Activated CD4-positive, alpha-beta T cell treated with anti-CD3 and anti-CD28 coated beads for 36 hours (primary cell): Measurements from ENCODE around the gene RBMS1. TPM values are rescaled to one million over a fixed set of nuclear protein-coding genes. Genes with fewer than 3 reads are reported as not detected.

Experiments used
- ATAC-seq: fragments of 200-7000 bp; cut with Tn5 transposase; one replicate; pipeline ENCODE4 v1.10.0; 2021; ENCODE audit warnings: mild to moderate bottlenecking, moderate library complexity
- CTCF ChIA-PET: fragments of 350-600 bp; sonication (Branson Sonifier 250); formaldehyde crosslinking; loops from one replicate; lab custom pipeline; 2021; ENCODE audit warnings: antibody characterized with exemption; lab: Charles Lee
- POLR2A ChIA-PET: fragments of 350-600 bp; sonication (Branson Sonifier 250); formaldehyde crosslinking; loops from one replicate; lab custom pipeline; 2021; ENCODE audit warnings: antibody characterized with exemption, inconsistent platforms; lab: Charles Lee
- DNase-seq: peaks from one replicate; pipeline ENCODE4 v3.0.0-alpha.2; 2020
- H3K27ac Mint-ChIP-seq: one replicate; pipeline ENCODE4 v1.8.0; 2021; ENCODE audit warnings: mixed read lengths
- H3K27me3 Mint-ChIP-seq: one replicate; pipeline ENCODE4 v1.8.0; 2021; ENCODE audit warnings: mixed read lengths
- H3K36me3 Mint-ChIP-seq: one replicate; pipeline ENCODE4 v1.8.0; 2021; ENCODE audit warnings: low read depth, mixed read lengths
- H3K4me1 Mint-ChIP-seq: one replicate; pipeline ENCODE4 v1.8.0; 2021; ENCODE audit warnings: mixed read lengths
- H3K4me3 Mint-ChIP-seq: one replicate; pipeline ENCODE4 v1.8.0; 2021; ENCODE audit warnings: mild to moderate bottlenecking, moderate library complexity, mixed read lengths
- H3K9me3 Mint-ChIP-seq: one replicate; pipeline ENCODE4 v1.8.0; 2021; ENCODE audit warnings: low read depth, mixed read lengths
- intact Hi-C, 2 experiments: fragments of 100-400 bp; cut with DNase I in 1 of 2; cut with micrococcal nuclease in 1 of 2; formaldehyde crosslinking; loops; one replicate each; pipeline versions ENCODE4 v1.14.2 to v1.15.1; 2022 to 2024; cut with DNase I, micrococcal nuclease
- total RNA-seq, 2 experiments: library from RNA; stranded (reverse); gene quantifications; one replicate each; pipeline ENCODE4 v1.2.3, GENCODE V29; 2021

The RBMS1 gene
- total RNA-seq, 2 experiments from 2014 or later: 39.3 to 47.7 TPM

- ATAC-seq (no peak), DNase-seq (no peak)
- no peak overlapping the region for H3K27ac Mint-ChIP-seq
- intact Hi-C loops: loop anchor here (2.0 kb wide), 3 partner anchors 41 to 259 kb away; no protein-coding TSS in a partner anchor
- ChIA-PET CTCF (interaction anchor here (0.6 to 1.6 kb wide), 4 partner anchors 16 to 1755 kb away, joined by 3 read pairs; no protein-coding TSS in a partner anchor), POLR2A (no interaction called here)
- H3K4me3 Mint-ChIP-seq: no peak overlapping the region
- H3K9me3 Mint-ChIP-seq: no peaks in the 10 kb centered on the region
- H3K4me1 Mint-ChIP-seq: peaks cover 41% of the 10 kb centered on the region
- no peaks in the 10 kb centered on the region for H3K36me3 Mint-ChIP-seq
- H3K27me3 Mint-ChIP-seq: peaks cover 14% of the 10 kb centered on the region
Measured at GRCh38 chr2:160225722-160226121, 267.9 kb downstream of the RBMS1 start.

- Mint-ChIP-seq H3K27ac (peak overlapping the region; percentile 18), H3K27me3 (peaks cover 14% of the 10 kb centered on the region), H3K36me3 (no peaks in the 10 kb centered on the region), H3K4me3 (no peak overlapping the region), H3K9me3 (no peaks in the 10 kb centered on the region), H3K4me1 (peaks cover 53% of the 10 kb centered on the region)
- DNase-seq: no peak
- POLR2A ChIA-PET: no interaction called here
- ATAC-seq: peak; percentile 8
- CTCF ChIA-PET: interaction anchor here (0.8 to 1.9 kb wide), 7 partner anchors 16 to 797 kb away, joined by 3 to 4 read pairs (median 3); no protein-coding TSS in a partner anchor
- intact Hi-C loops: loop anchor here (1.0 to 5.0 kb wide), 12 partner anchors 42 to 937 kb away; partner anchors contain the start of gene WDSUB1 (in 1 of the 2)
Measured at GRCh38 chr2:160224507-160224906, 269.1 kb downstream of the RBMS1 start.

GRCh38 chr2:160224060-160224459, 269.5 kb downstream of the RBMS1 start:
- H3K4me3 Mint-ChIP-seq: no peak overlapping the region
- peaks cover 56% of the 10 kb centered on the region for H3K4me1 Mint-ChIP-seq
- H3K9me3 Mint-ChIP-seq: no peaks in the 10 kb centered on the region
- DNase-seq (peak; percentile 56), ATAC-seq (peak; percentile 78)
- peak overlapping the region; percentile 75 for H3K27ac Mint-ChIP-seq
- peaks cover 14% of the 10 kb centered on the region for H3K27me3 Mint-ChIP-seq
- CTCF ChIA-PET: interaction anchor here (0.8 to 1.9 kb wide), 6 partner anchors 15 to 798 kb away, joined by 3 to 4 read pairs (median 3); no protein-coding TSS in a partner anchor
- POLR2A ChIA-PET: no interaction called here
- intact Hi-C loops: loop anchor here (1.0 to 5.0 kb wide), 12 partner anchors 42 to 937 kb away; partner anchors contain the start of gene WDSUB1 (in 1 of the 2)
- no peaks in the 10 kb centered on the region for H3K36me3 Mint-ChIP-seq

GRCh38 chr2:160223560-160223959, 270.0 kb downstream of the RBMS1 start:
- DNase-seq (no peak), ATAC-seq (no peak)
- Mint-ChIP-seq H3K36me3 (no peaks in the 10 kb centered on the region), H3K9me3 (no peaks in the 10 kb centered on the region), H3K27ac (peak overlapping the region; percentile 75), H3K4me1 (peaks cover 56% of the 10 kb centered on the region), H3K4me3 (no peak overlapping the region), H3K27me3 (peaks cover 14% of the 10 kb centered on the region)
- ChIA-PET CTCF (interaction anchor here (1.5 to 1.9 kb wide), 2 partner anchors 113 to 206 kb away, joined by 4 read pairs; no protein-coding TSS in a partner anchor), POLR2A (no interaction called here)
- intact Hi-C loops: loop anchor here (5.0 kb wide), 5 partner anchors 74 to 936 kb away; partner anchors contain the start of gene WDSUB1 (in 1 of the 2)

- Mint-ChIP-seq H3K4me3 (no peak overlapping the region), H3K9me3 (no peaks in the 10 kb centered on the region), H3K4me1 (peaks cover 56% of the 10 kb centered on the region), H3K36me3 (no peaks in the 10 kb centered on the region), H3K27ac (no peak overlapping the region), H3K27me3 (peaks cover 14% of the 10 kb centered on the region)
- ATAC-seq (no peak), DNase-seq (peak; percentile 9)
- intact Hi-C loops: loop anchor here (5.0 kb wide), 5 partner anchors 75 to 935 kb away; partner anchors contain the start of gene WDSUB1 (in 1 of the 2)
- CTCF ChIA-PET: no interaction called here
- POLR2A ChIA-PET: no interaction called here
Measured at GRCh38 chr2:160222546-160223283, 270.9 kb downstream of the RBMS1 start.
